ENCODE measurements around the gene KREMEN2.

DNA sequence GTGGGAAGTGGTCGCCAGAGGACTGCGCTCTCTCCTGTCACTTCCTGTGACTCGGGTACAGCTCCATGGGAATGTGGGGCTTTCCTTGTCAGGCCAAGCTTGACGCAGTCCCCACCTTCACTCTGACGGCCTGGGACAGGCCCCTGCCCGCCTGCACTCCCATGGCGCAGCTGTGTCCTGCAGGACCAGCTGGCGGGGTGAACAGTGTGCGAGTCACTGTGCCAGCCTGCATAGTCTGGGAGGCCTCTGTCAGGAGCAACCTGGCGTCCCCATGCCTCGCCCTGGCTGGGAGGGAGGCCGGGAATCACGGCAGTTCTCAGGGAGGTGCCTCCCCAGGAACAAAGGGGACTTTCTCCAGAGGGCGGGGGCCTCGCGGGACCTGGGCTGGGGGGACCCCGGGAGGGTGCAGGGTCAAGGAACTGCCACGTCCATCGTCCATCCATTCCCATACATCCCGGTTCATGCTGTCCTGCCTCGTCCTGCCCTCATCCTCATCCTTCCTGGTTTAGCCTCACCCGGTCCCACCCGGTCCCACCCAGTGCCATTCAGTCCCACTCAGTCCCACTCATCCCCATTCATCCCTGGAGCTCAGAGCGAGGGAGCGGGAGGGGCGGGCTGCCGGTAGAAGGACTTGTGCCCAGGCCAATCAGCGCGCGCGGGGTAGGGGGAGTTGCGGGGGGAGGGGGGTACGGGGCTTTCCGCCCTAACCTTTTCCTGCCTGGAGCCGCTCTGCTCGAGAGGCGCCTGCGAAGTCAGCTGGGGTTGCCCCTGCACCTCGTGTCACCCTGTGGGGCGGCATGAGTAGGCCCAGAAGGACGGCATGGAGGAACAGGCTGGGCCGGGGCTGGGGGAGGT is 38.9 kb upstream of the KREMEN2 start:
- TF ChIP-seq, protein P1, sequence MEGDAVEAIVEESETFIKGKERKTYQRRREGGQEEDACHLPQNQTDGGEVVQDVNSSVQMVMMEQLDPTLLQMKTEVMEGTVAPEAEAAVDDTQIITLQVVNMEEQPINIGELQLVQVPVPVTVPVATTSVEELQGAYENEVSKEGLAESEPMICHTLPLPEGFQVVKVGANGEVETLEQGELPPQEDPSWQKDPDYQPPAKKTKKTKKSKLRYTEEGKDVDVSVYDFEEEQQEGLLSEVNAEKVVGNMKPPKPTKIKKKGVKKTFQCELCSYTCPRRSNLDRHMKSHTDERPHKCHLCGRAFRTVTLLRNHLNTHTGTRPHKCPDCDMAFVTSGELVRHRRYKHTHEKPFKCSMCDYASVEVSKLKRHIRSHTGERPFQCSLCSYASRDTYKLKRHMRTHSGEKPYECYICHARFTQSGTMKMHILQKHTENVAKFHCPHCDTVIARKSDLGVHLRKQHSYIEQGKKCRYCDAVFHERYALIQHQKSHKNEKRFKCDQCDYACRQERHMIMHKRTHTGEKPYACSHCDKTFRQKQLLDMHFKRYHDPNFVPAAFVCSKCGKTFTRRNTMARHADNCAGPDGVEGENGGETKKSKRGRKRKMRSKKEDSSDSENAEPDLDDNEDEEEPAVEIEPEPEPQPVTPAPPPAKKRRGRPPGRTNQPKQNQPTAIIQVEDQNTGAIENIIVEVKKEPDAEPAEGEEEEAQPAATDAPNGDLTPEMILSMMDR (IDR thresholded peaks at IDR 0.05; ENCODE audit: low read depth, low read length) = no peak
- no peak for TF ChIP-seq EZH2phosphoT487 (IDR thresholded peaks at IDR 0.05; ENCODE audit: low read depth)
